H9 (cell line): Measurements from ENCODE around the gene FOXO6. TPM values are rescaled to one million over a fixed set of nuclear protein-coding genes. Genes with fewer than 3 reads are reported as not detected.

Source experiments
- DNase-seq: peaks from one replicate; pipeline ENCODE4 v3.0.0-alpha.2; 2017
- H2AFZ ChIP-seq: one replicate; pipeline ENCODE4 v1.6.1; 2013; ENCODE audit warnings: mild to moderate bottlenecking, low read length, control low read depth, moderate library complexity
- H2AK5ac ChIP-seq: 2 replicates; pipeline ENCODE4 v1.6.1; 2013; ENCODE audit warnings: low read length, control low read depth, mixed read lengths; ENCODE audit not compliant: insufficient read length
- H2BK120ac ChIP-seq: one replicate; pipeline ENCODE4 v1.6.1; 2013; ENCODE audit warnings: low read depth, mild to moderate bottlenecking, low read length, control low read depth, inconsistent platforms; ENCODE audit not compliant: poor library complexity, severe bottlenecking
- H2BK12ac ChIP-seq: 2 replicates; pipeline ENCODE4 v1.6.1; 2013; ENCODE audit warnings: low read length, control low read depth, mixed read lengths, low read depth; ENCODE audit not compliant: insufficient read length
- H2BK15ac ChIP-seq: 2 replicates; pipeline ENCODE4 v1.6.1; 2013; ENCODE audit warnings: low read depth, low read length, control low read depth
- H2BK20ac ChIP-seq: one replicate; pipeline ENCODE4 v1.6.1; 2013; ENCODE audit warnings: low read depth, mild to moderate bottlenecking, low read length, control low read depth, inconsistent platforms; ENCODE audit not compliant: poor library complexity, severe bottlenecking
- H2BK5ac ChIP-seq: 2 replicates; pipeline ENCODE4 v1.6.1; 2013; ENCODE audit warnings: low read length, control low read depth, mixed read lengths; ENCODE audit not compliant: insufficient read length
- H3K14ac ChIP-seq: 2 replicates; pipeline ENCODE4 v1.6.1; 2013; ENCODE audit warnings: low read length, control low read depth; ENCODE audit not compliant: insufficient read depth
- H3K18ac ChIP-seq: 2 replicates; pipeline ENCODE4 v1.6.1; 2013; ENCODE audit warnings: low read depth, mild to moderate bottlenecking, mixed read lengths, low read length, control low read depth; ENCODE audit not compliant: insufficient read length
- H3K23ac ChIP-seq: 2 replicates; pipeline ENCODE4 v1.6.1; 2013; ENCODE audit warnings: low read length, control low read depth, mixed read lengths, low read depth; ENCODE audit not compliant: insufficient read length
- H3K23me2 ChIP-seq: 2 replicates; pipeline ENCODE4 v1.6.1; 2013; ENCODE audit warnings: low read depth, mild to moderate bottlenecking, mixed read lengths, low read length, control low read depth; ENCODE audit not compliant: insufficient read length, poor library complexity, severe bottlenecking
- H3K27ac ChIP-seq: 2 replicates; pipeline ENCODE4 v1.5.1; 2013; ENCODE audit warnings: low read length, control low read depth, mixed read lengths, low read depth; ENCODE audit not compliant: insufficient read length
- H3K27me3 ChIP-seq: 2 replicates; pipeline ENCODE4 v1.6.1; 2013; ENCODE audit warnings: low read length, control low read depth, inconsistent platforms; ENCODE audit not compliant: insufficient read depth
- H3K4ac ChIP-seq: 2 replicates; pipeline ENCODE4 v1.6.1; 2013; ENCODE audit warnings: low read depth, mild to moderate bottlenecking, control low read depth, inconsistent platforms, low read length, moderate library complexity
- H3K4me1 ChIP-seq: 2 replicates; pipeline ENCODE4 v1.6.1; 2013; ENCODE audit warnings: low read length, control low read depth, inconsistent platforms; ENCODE audit not compliant: insufficient read depth
- H3K4me2 ChIP-seq: 2 replicates; pipeline ENCODE4 v1.6.1; 2013; ENCODE audit warnings: low read length, control low read depth, mixed read lengths; ENCODE audit not compliant: insufficient read length, insufficient read depth
- H3K56ac ChIP-seq: 2 replicates; pipeline ENCODE4 v1.6.1; 2013; ENCODE audit warnings: low read depth, mild to moderate bottlenecking, mixed read lengths, low read length, control low read depth; ENCODE audit not compliant: insufficient read length
- H3K79me1 ChIP-seq: 2 replicates; pipeline ENCODE4 v1.6.1; 2013; ENCODE audit warnings: low read depth, mild to moderate bottlenecking, moderate library complexity, low read length, control low read depth, inconsistent platforms; ENCODE audit not compliant: insufficient read depth, poor library complexity, severe bottlenecking
- H3K79me2 ChIP-seq: 2 replicates; pipeline ENCODE4 v1.6.1; 2013; ENCODE audit warnings: low read length, control low read depth, inconsistent platforms; ENCODE audit not compliant: insufficient read depth
- H3K9ac ChIP-seq: 2 replicates; pipeline ENCODE4 v1.6.1; 2013; ENCODE audit warnings: low read length, control low read depth, mixed read lengths; ENCODE audit not compliant: insufficient read length; ENCODE audit errors: extremely low read depth
- H3K9me3 ChIP-seq: one replicate; pipeline ENCODE4 v1.6.1; 2013; ENCODE audit warnings: low read depth, low read length, inconsistent platforms; ENCODE audit not compliant: control insufficient read depth
- H3T11ph ChIP-seq: one replicate; pipeline ENCODE4 v1.6.1; 2013; ENCODE audit warnings: mild to moderate bottlenecking, low read length, control low read depth, inconsistent platforms
- H4K20me1 ChIP-seq: one replicate; pipeline ENCODE4 v1.6.1; 2013; ENCODE audit not compliant: control insufficient read depth, insufficient read length, insufficient read depth
- H4K5ac ChIP-seq: 2 replicates; pipeline ENCODE4 v1.6.1; 2013; ENCODE audit warnings: low read depth, mild to moderate bottlenecking, mixed read lengths, low read length, control low read depth; ENCODE audit not compliant: insufficient read length
- H4K8ac ChIP-seq: replicated peaks from 2 replicates; pipeline ENCODE4 v1.6.1; 2013; ENCODE audit warnings: low read length, control low read depth, mixed read lengths, low read depth; ENCODE audit not compliant: insufficient read length
- H4K91ac ChIP-seq: 2 replicates; pipeline ENCODE4 v1.6.1; 2013; ENCODE audit warnings: low read depth, mild to moderate bottlenecking, moderate library complexity, mixed read lengths, low read length, control low read depth; ENCODE audit not compliant: insufficient read length
- H3K27ac Mint-ChIP-seq, 3 experiments: 2 replicates in 2 of 3; 3 replicates in 1 of 3; pipeline ENCODE4 v1.8.0; 2020 to 2021; ENCODE audit warnings: mixed read lengths in 3 of 3, mild to moderate bottlenecking in 1 of 3, moderate library complexity in 1 of 3
- H3K27me3 Mint-ChIP-seq: 2 replicates; pipeline ENCODE4 v1.8.0; 2021; ENCODE audit warnings: low read depth, mild to moderate bottlenecking, moderate library complexity, mixed read lengths
- H3K36me3 Mint-ChIP-seq, 3 experiments: 2 replicates in 2 of 3; 3 replicates in 1 of 3; pipeline ENCODE4 v1.8.0; 2020 to 2021; ENCODE audit warnings: low read depth in 3 of 3, mixed read lengths in 3 of 3; ENCODE audit not compliant: insufficient read depth in 1 of 3
- H3K4me1 Mint-ChIP-seq, 2 experiments: 2 replicates each; pipeline ENCODE4 v1.8.0; 2020; ENCODE audit warnings: mixed read lengths in 2 of 2
- H3K4me3 Mint-ChIP-seq, 2 experiments: 2 replicates in 1 of 2; 3 replicates in 1 of 2; pipeline ENCODE4 v1.8.0; 2020 to 2021; ENCODE audit warnings: mild to moderate bottlenecking in 2 of 2, mixed read lengths in 2 of 2, moderate library complexity in 1 of 2
- H3K9me3 Mint-ChIP-seq, 2 experiments: 2 replicates in 1 of 2; 3 replicates in 1 of 2; pipeline ENCODE4 v1.8.0; 2020; ENCODE audit warnings: mild to moderate bottlenecking in 2 of 2, mixed read lengths in 2 of 2, moderate library complexity in 1 of 2
- CTCF ChIP-seq: fragments of 200-600 bp; sonication (generic); conservative IDR thresholded peaks from 3 replicates; pipeline ENCODE4 v1.8.0; 2021; ENCODE audit warnings: antibody characterized with exemption, mild to moderate bottlenecking
- WGBS: extraction: QIAGEN DNeasy Blood & Tissue Kit; methylation state at CpG from one replicate; pipeline ENCODE4 v1.1.7; 2013; ENCODE audit warnings: missing lambda C conversion rate, low lambda C conversion rate, mixed read lengths; ENCODE audit not compliant: insufficient read length; ENCODE audit errors: extremely low coverage; 5-methylcytosine and 5-hydroxymethylcytosine counted together
- total RNA-seq: library from RNA; stranded (reverse); gene quantifications from 2 replicates; pipeline ENCODE4 v1.2.1, GENCODE V29; 2021

The FOXO6 gene
- total RNA-seq, 1 experiment from 2014 or later: 0.83 TPM

GRCh38 chr1:41428738-41429640 is 67.8 kb downstream of the FOXO6 start:
- Histone ChIP-seq H3K79me1 (no peaks in the 10 kb centered on the region), H3K4ac (no peak overlapping the region), H3K18ac (no peak overlapping the region), H2BK15ac (no peak overlapping the region), H3K9ac (no peak overlapping the region), H3K14ac (no peak overlapping the region), H4K8ac (no peak overlapping the region), H3K23ac (no peak overlapping the region), H2BK5ac (no peak overlapping the region), H4K5ac (no peak overlapping the region), H3K27me3 (no peaks in the 10 kb centered on the region), H2BK12ac (no peak overlapping the region), H4K91ac (no peak overlapping the region), H2BK20ac (no peak overlapping the region), H3T11ph (no peak overlapping the region), H3K27ac (no peak overlapping the region), H3K56ac (no peak overlapping the region), H3K4me2 (no peak overlapping the region), H2AK5ac (no peak overlapping the region), H3K79me2 (no peaks in the 10 kb centered on the region), H2BK120ac (no peak overlapping the region), H3K4me1 (no peaks in the 10 kb centered on the region), H4K20me1 (no peaks in the 10 kb centered on the region), H3K23me2 (no peaks in the 10 kb centered on the region), H2AFZ (no peak overlapping the region), H3K9me3 (no peaks in the 10 kb centered on the region)
- Mint-ChIP-seq H3K36me3 (no peaks in the 10 kb centered on the region), H3K27ac (no peak overlapping the region), H3K27me3 (peaks cover 12% of the 10 kb centered on the region), H3K9me3 (no peaks in the 10 kb centered on the region), H3K4me3 (no peak overlapping the region), H3K4me1 (peaks cover 8 to 9% of the 10 kb centered on the region in 2 experiments)
- DNase-seq: no peak
- no peak for TF ChIP-seq CTCF
- WGBS: no CpG with 5 or more reads among the region's 16 CpGs
